ENCODE data around the gene CYFIP2. TPM values are rescaled to one million over a fixed set of nuclear protein-coding genes. Genes with fewer than 3 reads are reported as not detected.

CYFIP2 gene
- total RNA-seq, 2 donors from 2014 or later: 269 to 291 TPM

DNA sequence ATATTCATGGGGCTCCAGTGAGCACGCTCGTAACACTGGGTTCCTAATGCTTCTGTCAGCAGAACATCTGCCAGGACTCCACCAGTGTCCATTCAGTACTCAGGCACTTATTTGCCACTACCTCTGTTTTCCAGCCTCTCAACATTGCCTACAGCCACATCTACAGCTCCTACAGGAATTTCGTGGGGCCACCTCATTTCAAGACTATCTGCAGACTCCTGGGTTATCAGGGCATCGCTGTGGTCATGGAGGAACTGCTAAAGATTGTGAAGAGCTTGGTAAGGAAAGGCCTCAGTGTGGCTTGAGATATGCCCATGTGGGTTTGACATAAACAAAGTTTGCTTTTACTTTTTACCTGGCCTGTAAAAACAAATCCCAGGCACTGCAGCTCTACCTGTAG lies 92.9 kb downstream of the CYFIP2 start:
- no peaks in the 10 kb centered on the region for H3K27me3 Mint-ChIP-seq
- peaks cover 100% of the 10 kb centered on the region for H3K36me3 Mint-ChIP-seq (ENCODE audit: low read depth)
- H3K4me1 Mint-ChIP-seq: peaks cover 10% of the 10 kb centered on the region
- H3K27ac Mint-ChIP-seq: peak overlapping the region; percentile 78
- ATAC-seq (replicated peaks): no peak
- H3K4me3 Mint-ChIP-seq: no peak overlapping the region
- H3K9me3 Mint-ChIP-seq: no peaks in the 10 kb centered on the region

GRCh38 chr5:157359356-157360055 lies 93.6 kb downstream of the CYFIP2 start:
- Mint-ChIP-seq H3K4me1 (peaks cover 10% of the 10 kb centered on the region), H3K27me3 (no peaks in the 10 kb centered on the region), H3K36me3 (ENCODE audit: low read depth) (peaks cover 100% of the 10 kb centered on the region), H3K4me3 (no peak overlapping the region), H3K27ac (peak overlapping the region; percentile 78), H3K9me3 (no peaks in the 10 kb centered on the region)
- ATAC-seq (replicated peaks): no peak

- Mint-ChIP-seq H3K36me3 (ENCODE audit: low read depth) (peaks cover 100% of the 10 kb centered on the region), H3K9me3 (no peaks in the 10 kb centered on the region), H3K4me1 (peaks cover 5% of the 10 kb centered on the region), H3K27me3 (no peaks in the 10 kb centered on the region), H3K4me3 (no peak overlapping the region), H3K27ac (peak overlapping the region; percentile 78)
- no peak for ATAC-seq (replicated peaks)
Observed at GRCh38 chr5:157362012-157362411, 96.1 kb downstream of the CYFIP2 start.

- Mint-ChIP-seq H3K27ac (peak overlapping the region; percentile 78), H3K36me3 (ENCODE audit: low read depth) (peaks cover 100% of the 10 kb centered on the region), H3K4me1 (peaks cover 5% of the 10 kb centered on the region), H3K4me3 (no peak overlapping the region), H3K27me3 (no peaks in the 10 kb centered on the region), H3K9me3 (no peaks in the 10 kb centered on the region)
- no peak for ATAC-seq (replicated peaks)
Observed at GRCh38 chr5:157362502-157362901, 96.6 kb downstream of the CYFIP2 start.

- ATAC-seq (replicated peaks): no peak
- H3K4me1 Mint-ChIP-seq: peaks cover 5% of the 10 kb centered on the region
- no peak overlapping the region for H3K4me3 Mint-ChIP-seq
- H3K27ac Mint-ChIP-seq: peak overlapping the region; percentile 16
- H3K36me3 Mint-ChIP-seq (ENCODE audit: low read depth): peaks cover 100% of the 10 kb centered on the region
- no peaks in the 10 kb centered on the region for H3K27me3 Mint-ChIP-seq
- no peaks in the 10 kb centered on the region for H3K9me3 Mint-ChIP-seq
Observed at GRCh38 chr5:157362982-157363381, 97.1 kb downstream of the CYFIP2 start.

DNA sequence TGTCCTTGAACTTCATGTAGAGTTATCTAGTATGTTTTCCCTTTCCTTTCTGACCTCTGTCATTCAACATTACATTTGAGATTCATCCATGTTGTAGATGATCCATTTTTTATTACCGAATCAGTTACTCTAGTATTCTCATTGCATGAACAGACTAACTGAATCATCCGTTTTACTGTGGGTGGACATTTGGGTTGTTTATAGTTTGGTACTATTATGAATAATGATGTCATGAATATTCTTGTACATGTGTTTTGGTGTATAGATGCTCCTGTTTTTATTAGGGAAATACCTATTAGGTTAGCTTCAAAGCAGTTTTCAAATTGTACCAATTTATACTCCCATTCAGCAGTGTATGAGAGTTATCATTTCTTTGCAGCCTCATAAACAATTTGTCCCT lies 99.8 kb downstream of the CYFIP2 start:
- Mint-ChIP-seq H3K36me3 (ENCODE audit: low read depth) (peaks cover 100% of the 10 kb centered on the region), H3K9me3 (no peaks in the 10 kb centered on the region), H3K27ac (peak overlapping the region; percentile 60), H3K4me3 (no peak overlapping the region), H3K27me3 (no peaks in the 10 kb centered on the region), H3K4me1 (no peaks in the 10 kb centered on the region)
- ATAC-seq (replicated peaks): no peak

DNA sequence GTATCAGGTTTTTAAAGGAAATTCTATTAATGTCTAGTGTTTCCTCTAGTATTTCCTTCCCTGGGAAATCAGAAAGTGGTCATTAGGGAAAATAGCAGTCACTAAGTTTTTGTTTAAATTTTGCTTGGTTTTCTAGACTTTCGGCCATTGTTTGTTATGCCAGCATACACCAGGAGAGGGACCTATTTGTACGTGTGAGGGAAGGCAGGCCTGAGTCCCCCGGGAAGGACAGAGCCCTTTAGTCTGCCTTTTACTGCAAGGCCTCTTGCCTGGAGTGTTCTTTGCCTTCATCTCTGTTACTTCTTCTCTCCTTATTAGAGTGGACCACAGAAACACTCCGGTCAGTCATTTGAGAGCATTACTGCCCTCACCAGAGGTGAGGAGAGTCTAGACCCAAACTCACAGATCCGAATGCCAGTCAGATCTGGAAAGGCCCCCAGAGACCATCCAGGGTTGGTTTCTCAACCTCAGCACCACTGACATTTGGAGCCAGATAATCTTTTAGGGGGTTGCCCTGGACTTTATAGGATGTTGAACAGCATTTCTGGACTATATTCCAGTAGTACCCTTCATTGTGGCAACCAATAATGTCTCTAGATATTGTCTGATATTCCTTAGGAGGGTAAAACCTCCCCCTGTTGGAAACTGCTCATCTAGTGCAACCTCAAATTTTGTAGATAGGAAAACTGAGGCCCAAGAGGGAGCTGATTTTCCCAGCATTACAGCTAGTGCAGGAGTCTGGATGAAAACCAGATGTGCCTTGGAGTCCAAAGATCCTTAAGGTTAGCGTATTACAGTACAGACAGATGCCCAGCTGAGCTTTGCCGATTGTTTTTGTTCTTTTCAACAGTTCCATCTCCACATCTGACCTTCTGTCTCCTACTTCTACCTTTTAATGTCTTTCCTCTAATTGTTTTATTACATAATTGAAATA lies 101.1 kb downstream of the CYFIP2 start:
- H3K9me3 Mint-ChIP-seq: no peaks in the 10 kb centered on the region
- no peaks in the 10 kb centered on the region for H3K27me3 Mint-ChIP-seq
- H3K4me3 Mint-ChIP-seq: no peak overlapping the region
- H3K4me1 Mint-ChIP-seq: no peaks in the 10 kb centered on the region
- ATAC-seq (replicated peaks): no peak
- H3K36me3 Mint-ChIP-seq (ENCODE audit: low read depth): peaks cover 100% of the 10 kb centered on the region
- peak overlapping the region; percentile 63 for H3K27ac Mint-ChIP-seq

GRCh38 chr5:157369507-157369906 lies 103.6 kb downstream of the CYFIP2 start:
- Mint-ChIP-seq H3K27me3 (no peaks in the 10 kb centered on the region), H3K27ac (no peak overlapping the region), H3K4me1 (no peaks in the 10 kb centered on the region), H3K9me3 (no peaks in the 10 kb centered on the region), H3K36me3 (ENCODE audit: low read depth) (peaks cover 98% of the 10 kb centered on the region), H3K4me3 (no peak overlapping the region)
- no peak for ATAC-seq (replicated peaks)

- no peak for ATAC-seq (replicated peaks)
- Mint-ChIP-seq H3K27ac (peak overlapping the region; percentile 39), H3K9me3 (no peaks in the 10 kb centered on the region), H3K36me3 (ENCODE audit: low read depth) (peaks cover 98% of the 10 kb centered on the region), H3K4me1 (peaks cover 2% of the 10 kb centered on the region), H3K4me3 (no peak overlapping the region), H3K27me3 (no peaks in the 10 kb centered on the region)
Observed at GRCh38 chr5:157370967-157371366, 105.0 kb downstream of the CYFIP2 start.

- Mint-ChIP-seq H3K9me3 (no peaks in the 10 kb centered on the region), H3K36me3 (ENCODE audit: low read depth) (peaks cover 98% of the 10 kb centered on the region), H3K27me3 (no peaks in the 10 kb centered on the region), H3K4me1 (peaks cover 7% of the 10 kb centered on the region), H3K4me3 (no peak overlapping the region), H3K27ac (peak overlapping the region; percentile 85)
- ATAC-seq (replicated peaks): no peak
Observed at GRCh38 chr5:157371655-157372471, 105.9 kb downstream of the CYFIP2 start.

- ATAC-seq (replicated peaks): no peak
- Mint-ChIP-seq H3K27me3 (no peaks in the 10 kb centered on the region), H3K4me1 (peaks cover 13% of the 10 kb centered on the region), H3K9me3 (no peaks in the 10 kb centered on the region), H3K4me3 (no peak overlapping the region), H3K36me3 (ENCODE audit: low read depth) (peaks cover 98% of the 10 kb centered on the region), H3K27ac (peak overlapping the region; percentile 85)
Observed at GRCh38 chr5:157372472-157372822, 106.5 kb downstream of the CYFIP2 start.

- Mint-ChIP-seq H3K9me3 (no peaks in the 10 kb centered on the region), H3K4me1 (peaks cover 13% of the 10 kb centered on the region), H3K4me3 (no peak overlapping the region), H3K27ac (peak overlapping the region; percentile 67), H3K27me3 (no peaks in the 10 kb centered on the region), H3K36me3 (ENCODE audit: low read depth) (peaks cover 98% of the 10 kb centered on the region)
- no peak for ATAC-seq (replicated peaks)
Observed at GRCh38 chr5:157378509-157378908, 112.6 kb downstream of the CYFIP2 start.

DNA sequence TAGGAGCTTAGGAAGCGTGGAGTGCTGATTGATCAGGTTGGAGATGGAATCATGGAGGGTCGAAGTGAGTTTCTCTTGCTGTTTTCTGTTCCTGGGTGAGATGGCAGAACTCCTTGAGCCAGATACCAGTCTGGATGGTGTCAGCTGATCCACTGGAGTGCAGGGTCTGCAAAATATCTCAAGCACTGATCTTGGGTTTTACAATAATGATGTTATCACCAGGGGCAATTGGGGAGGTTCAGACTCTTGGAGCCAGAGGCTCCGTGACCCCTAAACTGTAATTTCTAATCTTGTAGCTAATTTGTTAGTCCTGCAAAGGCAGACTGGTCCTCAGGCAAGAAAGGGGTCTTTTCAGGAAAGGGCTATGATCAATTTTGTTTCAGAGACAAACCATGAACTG lies 114.1 kb downstream of the CYFIP2 start:
- Mint-ChIP-seq H3K4me3 (no peak overlapping the region), H3K4me1 (peaks cover 20% of the 10 kb centered on the region), H3K36me3 (ENCODE audit: low read depth) (peaks cover 100% of the 10 kb centered on the region), H3K27ac (peak overlapping the region; percentile 30), H3K27me3 (no peaks in the 10 kb centered on the region), H3K9me3 (no peaks in the 10 kb centered on the region)
- no peak for ATAC-seq (replicated peaks)

- Mint-ChIP-seq H3K27me3 (no peaks in the 10 kb centered on the region), H3K4me3 (no peak overlapping the region), H3K27ac (peak overlapping the region; percentile 30), H3K9me3 (no peaks in the 10 kb centered on the region), H3K36me3 (ENCODE audit: low read depth) (peaks cover 100% of the 10 kb centered on the region), H3K4me1 (peaks cover 14% of the 10 kb centered on the region)
- no peak for ATAC-seq (replicated peaks)
Observed at GRCh38 chr5:157381746-157382145, 115.8 kb downstream of the CYFIP2 start.
